AG04450 (cell line): ENCODE results near the gene RYR3. TPM values are rescaled to one million over a fixed set of nuclear protein-coding genes. Genes with fewer than 3 reads are reported as not detected.

Source experiments
- CTCF ChIA-PET: fragments of 300-600, 350-600 bp; formaldehyde crosslinking; extraction: SDS; loops from one replicate; lab custom pipeline; 2022; ENCODE audit warnings: antibody characterized with exemption, inconsistent platforms; lab: Charles Lee
- POLR2A ChIA-PET: fragments of 350-600 bp; formaldehyde crosslinking; extraction: SDS; loops from one replicate; lab custom pipeline; 2021; ENCODE audit warnings: antibody characterized with exemption, inconsistent platforms; lab: Yijun Ruan, JAX
- DNase-seq: peaks from one replicate; pipeline ENCODE4 v3.0.0-alpha.2; 2011; ENCODE audit warnings: low read depth, low spot score
- H3K27ac ChIP-seq: one replicate; pipeline ENCODE4 v1.5.1; 2012; ENCODE audit warnings: low read depth, low read length, control low read depth
- H3K27me3 ChIP-seq: one replicate; pipeline ENCODE4 v1.6.0; 2012; ENCODE audit warnings: low read length; ENCODE audit not compliant: control insufficient read depth, insufficient read depth
- H3K4me3 ChIP-seq: 2 replicates; pipeline ENCODE4 v1.5.1; 2011; ENCODE audit warnings: mild to moderate bottlenecking, low read depth, low read length, control low read depth
- H3K9me3 ChIP-seq: 2 replicates; pipeline ENCODE4 v1.5.1; 2012; ENCODE audit warnings: low read length; ENCODE audit not compliant: control insufficient read depth, insufficient read depth
- polyA plus RNA-seq: library from polyadenylated mRNA; depleted of rRNA; stranded (reverse); fragments of >200 nt; gene quantifications from 2 replicates; pipeline ENCODE4 v1.2.3, GENCODE V29; 2011
- TF ChIP-seq, protein P1 (sequence below): IDR thresholded peaks from 2 replicates; pipeline ENCODE4 v1.5.1; 2011; ENCODE audit warnings: low read depth, low read length, control low read depth, inconsistent platforms

The RYR3 gene
- polyA plus RNA-seq, 1 experiment, result not detected

DNA sequence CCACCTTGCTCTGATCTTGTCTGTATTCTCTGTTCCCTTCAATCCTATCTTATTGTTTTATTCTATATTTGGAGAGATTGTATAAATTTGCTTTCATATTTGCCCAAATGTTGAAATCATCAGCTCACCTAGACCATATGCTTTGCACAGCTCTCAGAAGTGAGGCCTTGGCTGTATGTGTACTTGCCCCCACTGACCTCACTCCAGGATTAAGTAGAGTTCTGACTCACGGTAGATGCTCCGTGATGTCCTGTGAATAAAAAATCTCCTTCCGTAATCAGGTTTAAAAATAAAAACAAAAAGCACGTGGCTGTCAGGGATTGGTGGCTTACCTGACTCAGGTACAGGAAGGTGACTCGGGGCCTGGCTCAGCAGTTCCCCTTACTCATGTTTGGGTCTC, 162.2 kb downstream of the RYR3 start:
- peaks cover 4% of the 10 kb centered on the region for H3K27me3 ChIP-seq
- no peaks in the 10 kb centered on the region for H3K9me3 ChIP-seq
- no peak overlapping the region for H3K4me3 ChIP-seq
- H3K27ac ChIP-seq, result no peak overlapping the region
- TF ChIP-seq, protein P1, sequence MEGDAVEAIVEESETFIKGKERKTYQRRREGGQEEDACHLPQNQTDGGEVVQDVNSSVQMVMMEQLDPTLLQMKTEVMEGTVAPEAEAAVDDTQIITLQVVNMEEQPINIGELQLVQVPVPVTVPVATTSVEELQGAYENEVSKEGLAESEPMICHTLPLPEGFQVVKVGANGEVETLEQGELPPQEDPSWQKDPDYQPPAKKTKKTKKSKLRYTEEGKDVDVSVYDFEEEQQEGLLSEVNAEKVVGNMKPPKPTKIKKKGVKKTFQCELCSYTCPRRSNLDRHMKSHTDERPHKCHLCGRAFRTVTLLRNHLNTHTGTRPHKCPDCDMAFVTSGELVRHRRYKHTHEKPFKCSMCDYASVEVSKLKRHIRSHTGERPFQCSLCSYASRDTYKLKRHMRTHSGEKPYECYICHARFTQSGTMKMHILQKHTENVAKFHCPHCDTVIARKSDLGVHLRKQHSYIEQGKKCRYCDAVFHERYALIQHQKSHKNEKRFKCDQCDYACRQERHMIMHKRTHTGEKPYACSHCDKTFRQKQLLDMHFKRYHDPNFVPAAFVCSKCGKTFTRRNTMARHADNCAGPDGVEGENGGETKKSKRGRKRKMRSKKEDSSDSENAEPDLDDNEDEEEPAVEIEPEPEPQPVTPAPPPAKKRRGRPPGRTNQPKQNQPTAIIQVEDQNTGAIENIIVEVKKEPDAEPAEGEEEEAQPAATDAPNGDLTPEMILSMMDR, result no peak
- CTCF ChIA-PET, result no interaction called here
- POLR2A ChIA-PET, result no interaction called here
- DNase-seq, result no peak

DNA sequence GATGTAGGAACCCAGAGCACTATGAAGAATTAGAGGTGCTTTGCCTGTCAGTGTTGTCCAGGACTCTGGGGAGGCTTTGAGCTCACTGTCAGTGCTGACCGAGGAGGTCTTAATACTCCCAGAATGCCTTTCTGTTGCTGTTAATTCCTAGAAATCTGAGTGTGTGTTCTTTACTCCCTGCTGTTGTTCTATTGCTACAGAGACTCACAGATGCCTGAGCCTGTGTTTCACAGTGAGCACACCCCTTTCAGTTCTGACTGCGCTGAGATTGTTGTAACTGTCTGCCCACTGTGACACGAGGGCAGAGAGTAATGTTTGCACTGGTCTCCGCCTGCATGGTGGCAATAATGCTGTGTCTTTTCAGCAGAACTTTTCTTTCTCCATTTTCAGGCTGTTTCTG, 162.9 kb downstream of the RYR3 start:
- ChIA-PET POLR2A (no interaction called here), CTCF (no interaction called here)
- Histone ChIP-seq H3K27me3 (peaks cover 4% of the 10 kb centered on the region), H3K9me3 (no peaks in the 10 kb centered on the region), H3K27ac (no peak overlapping the region), H3K4me3 (no peak overlapping the region)
- TF ChIP-seq, protein P1, result no peak
- DNase-seq, result no peak

- TF ChIP-seq, protein P1, result no peak
- ChIA-PET CTCF (no interaction called here), POLR2A (no interaction called here)
Observed at GRCh38 chr15:33476076-33476475, 165.3 kb downstream of the RYR3 start.

GRCh38 chr15:33476908-33477307, 166.1 kb downstream of the RYR3 start:
- Histone ChIP-seq H3K27me3 (no peaks in the 10 kb centered on the region), H3K27ac (no peak overlapping the region), H3K4me3 (no peak overlapping the region), H3K9me3 (no peaks in the 10 kb centered on the region)
- ChIA-PET POLR2A (no interaction called here), CTCF (no interaction called here)
- DNase-seq, result no peak
- TF ChIP-seq, protein P1, result no peak

More at GRCh38 chr15:33476076-33476475, 165.3 kb downstream of the RYR3 start:
- DNase-seq, result no peak
- no peaks in the 10 kb centered on the region for H3K9me3 ChIP-seq
- H3K27me3 ChIP-seq, result no peaks in the 10 kb centered on the region
- no peak overlapping the region for H3K27ac ChIP-seq
- H3K4me3 ChIP-seq, result no peak overlapping the region

- TF ChIP-seq, protein P1, result no peak
- no peak for DNase-seq
- ChIA-PET POLR2A (no interaction called here), CTCF (no interaction called here)
- Histone ChIP-seq H3K27ac (no peak overlapping the region), H3K27me3 (no peaks in the 10 kb centered on the region), H3K4me3 (no peak overlapping the region), H3K9me3 (no peaks in the 10 kb centered on the region)
Observed at GRCh38 chr15:33489335-33489734, 178.6 kb downstream of the RYR3 start.
